ENCODE data around the gene COIL. TPM values are rescaled to one million over a fixed set of nuclear protein-coding genes. Genes with fewer than 3 reads are reported as not detected.

The COIL gene
- total and polyA plus RNA-seq, 2 donors (not counting 1 experiment from before 2014, with no cell fraction given), result 3.7 to 19.8 TPM

- TF ChIP-seq EZH2 (IDR thresholded peaks at IDR 0.05; ENCODE audit: borderline replicate concordance, insufficient read depth, low read depth, low read length, poor library complexity, severe bottlenecking), result no peak
- TF ChIP-seq, protein P1, sequence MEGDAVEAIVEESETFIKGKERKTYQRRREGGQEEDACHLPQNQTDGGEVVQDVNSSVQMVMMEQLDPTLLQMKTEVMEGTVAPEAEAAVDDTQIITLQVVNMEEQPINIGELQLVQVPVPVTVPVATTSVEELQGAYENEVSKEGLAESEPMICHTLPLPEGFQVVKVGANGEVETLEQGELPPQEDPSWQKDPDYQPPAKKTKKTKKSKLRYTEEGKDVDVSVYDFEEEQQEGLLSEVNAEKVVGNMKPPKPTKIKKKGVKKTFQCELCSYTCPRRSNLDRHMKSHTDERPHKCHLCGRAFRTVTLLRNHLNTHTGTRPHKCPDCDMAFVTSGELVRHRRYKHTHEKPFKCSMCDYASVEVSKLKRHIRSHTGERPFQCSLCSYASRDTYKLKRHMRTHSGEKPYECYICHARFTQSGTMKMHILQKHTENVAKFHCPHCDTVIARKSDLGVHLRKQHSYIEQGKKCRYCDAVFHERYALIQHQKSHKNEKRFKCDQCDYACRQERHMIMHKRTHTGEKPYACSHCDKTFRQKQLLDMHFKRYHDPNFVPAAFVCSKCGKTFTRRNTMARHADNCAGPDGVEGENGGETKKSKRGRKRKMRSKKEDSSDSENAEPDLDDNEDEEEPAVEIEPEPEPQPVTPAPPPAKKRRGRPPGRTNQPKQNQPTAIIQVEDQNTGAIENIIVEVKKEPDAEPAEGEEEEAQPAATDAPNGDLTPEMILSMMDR (IDR thresholded peaks at IDR 0.05), result no peak
- H3K4me3 ChIP-seq (ENCODE audit: control extremely low read depth in 1 of 5, extremely low read depth in 1 of 5, insufficient read depth in 1 of 5, low read depth in 2 of 5, low read length in 4 of 5), result no peak overlapping the region
- peak overlapping the region; percentile 37 for H3K4me3 Mint-ChIP-seq
- H3K9me3 Mint-ChIP-seq (ENCODE audit: insufficient read depth), result no peaks in the 10 kb centered on the region
- ChIA-PET CTCF (interaction anchor here (1.5 kb wide), 2 partner anchors 43 to 45 kb away, joined by 4 to 5 read pairs; partner anchors contain the start of gene COIL), POLR2A (interaction anchor here (0.5 to 3.2 kb wide), 2 partner anchors 28 to 39 kb away, joined by 3 to 21 read pairs; partner anchors contain the start of gene SCPEP1)
- intact Hi-C loops (cut with micrococcal nuclease), result loop anchor here (10.0 kb wide), 1 partner anchor 249 kb away; the partner anchor contains the start of gene MSI2
- no peaks in the 10 kb centered on the region for H3K27me3 ChIP-seq (replicated peaks in 1 of 4; ENCODE audit: control extremely low read depth in 1 of 4, control insufficient read depth in 3 of 4, insufficient read depth in 4 of 4, low read length in 3 of 4)
- no peaks in the 10 kb centered on the region for H3K79me2 ChIP-seq (ENCODE audit: control insufficient read depth, insufficient read depth, low read length)
- ATAC-seq (ENCODE audit: low read depth) (no peak), DNase-seq (no peak)
- peaks cover 59% of the 10 kb centered on the region for H3K4me1 Mint-ChIP-seq
- peaks cover 44 to 54% of the 10 kb centered on the region in 2 donors for H3K4me1 ChIP-seq (ENCODE audit: control insufficient read depth in 2 of 2, insufficient read depth in 2 of 2, low read length in 2 of 2)
- H3K9ac ChIP-seq (ENCODE audit: low read length), result no peak overlapping the region
- peaks cover 0 to 3% (median 0%) of the 10 kb centered on the region in 3 donors for H3K9me3 ChIP-seq (ENCODE audit: control extremely low read depth in 1 of 3, control insufficient read depth in 2 of 3, insufficient read depth in 1 of 3, low read length in 2 of 3)
- H4K20me1 ChIP-seq (ENCODE audit: control insufficient read depth, insufficient read depth, low read length, poor library complexity, severe bottlenecking), result no peaks in the 10 kb centered on the region
- H3K4me2 ChIP-seq (replicated peaks; ENCODE audit: low read depth, low read length, poor library complexity, severe bottlenecking), result peak overlapping the region; percentile 61
- WGBS (ENCODE audit: insufficient coverage), result 100% methylated on average over 1 of the region's 2 CpGs
- H3K36me3 ChIP-seq (replicated peaks in 1 of 2; ENCODE audit: control extremely low read depth in 1 of 2, control insufficient read depth in 1 of 2, extremely low read depth in 1 of 2, insufficient read depth in 2 of 2, low read length in 1 of 2), result peaks cover 0 to 13% of the 10 kb centered on the region in 2 experiments
- no peak overlapping the region for H2AFZ ChIP-seq (ENCODE audit: insufficient read depth, low read depth, low read length, poor library complexity, severe bottlenecking)
- peak overlapping the region; percentile 62 to 88 for H3K27ac ChIP-seq (ENCODE audit: low read length in 2 of 2)
- H3K27ac Mint-ChIP-seq, result peak overlapping the region; percentile 99
- no peaks in the 10 kb centered on the region for H3K27me3 Mint-ChIP-seq
Observed at GRCh38 chr17:57006040-57006439, 45.2 kb upstream of the COIL start.

GRCh38 chr17:57004944-57005579 lies 44.2 kb upstream of the COIL start:
- Histone ChIP-seq H3K4me2 (replicated peaks; ENCODE audit: low read depth, low read length, poor library complexity, severe bottlenecking) (peak overlapping the region; percentile 61), H3K9me3 (ENCODE audit: control extremely low read depth in 1 of 3, control insufficient read depth in 2 of 3, insufficient read depth in 1 of 3, low read length in 2 of 3) (peaks cover 0 to 3% (median 0%) of the 10 kb centered on the region in 3 donors), H3K4me1 (ENCODE audit: control insufficient read depth in 2 of 2, insufficient read depth in 2 of 2, low read length in 2 of 2) (peaks cover 42 to 51% of the 10 kb centered on the region in 2 donors), H3K27me3 (replicated peaks in 1 of 4; ENCODE audit: control extremely low read depth in 1 of 4, control insufficient read depth in 3 of 4, insufficient read depth in 4 of 4, low read length in 3 of 4) (no peaks in the 10 kb centered on the region), H3K36me3 (replicated peaks in 1 of 2; ENCODE audit: control extremely low read depth in 1 of 2, control insufficient read depth in 1 of 2, extremely low read depth in 1 of 2, insufficient read depth in 2 of 2, low read length in 1 of 2) (peaks cover 3 to 23% of the 10 kb centered on the region in 2 experiments), H3K79me2 (ENCODE audit: control insufficient read depth, insufficient read depth, low read length) (no peaks in the 10 kb centered on the region), H4K20me1 (ENCODE audit: control insufficient read depth, insufficient read depth, low read length, poor library complexity, severe bottlenecking) (no peaks in the 10 kb centered on the region), H2AFZ (ENCODE audit: insufficient read depth, low read depth, low read length, poor library complexity, severe bottlenecking) (peak overlapping the region; percentile 36), H3K4me3 (ENCODE audit: control extremely low read depth in 1 of 5, extremely low read depth in 1 of 5, insufficient read depth in 1 of 5, low read depth in 2 of 5, low read length in 4 of 5) (peak overlapping the region in 4 of 5 experiments; percentile 4 to 21 (median 18)), H3K9ac (ENCODE audit: low read length) (peak overlapping the region; percentile 25), H3K27ac (ENCODE audit: low read length in 2 of 2) (peak overlapping the region; percentile 62 to 88)
- ChIA-PET POLR2A (interaction anchor here (3.2 kb wide), 1 partner anchor 27 kb away, joined by 21 read pairs; the partner anchor contains the start of gene SCPEP1), CTCF (interaction anchor here (0.7 to 2.1 kb wide), 4 partner anchors 27 to 81 kb away, joined by 3 to 14 read pairs (median 4); partner anchors contain the start of genes COIL and SCPEP1)
- TF ChIP-seq, protein P1 (IDR thresholded peaks at IDR 0.05), result no peak
- TF ChIP-seq EZH2 (IDR thresholded peaks at IDR 0.05; ENCODE audit: borderline replicate concordance, insufficient read depth, low read depth, low read length, poor library complexity, severe bottlenecking), result no peak
- intact Hi-C loops (cut with micrococcal nuclease), result loop anchor here (1.0 to 10.0 kb wide), 6 partner anchors 27 to 250 kb away; partner anchors contain the start of genes AKAP1, C17orf67, COIL and MSI2
- Mint-ChIP-seq H3K4me3 (peak overlapping the region; percentile 84), H3K4me1 (peaks cover 54% of the 10 kb centered on the region), H3K9me3 (ENCODE audit: insufficient read depth) (no peaks in the 10 kb centered on the region), H3K27ac (peak overlapping the region; percentile 99), H3K27me3 (no peaks in the 10 kb centered on the region)
- ATAC-seq (ENCODE audit: low read depth), result peak; percentile 81
- peak; percentile 78 for DNase-seq
- 0% methylated on average over 5 of the region's 8 CpGs for WGBS (ENCODE audit: insufficient coverage)

Measured in B cell (primary cell).